Gastroesophageal sphincter (tissue), 4 donors: Measurements from ENCODE around the gene PEMT. TPM values are rescaled to one million over a fixed set of nuclear protein-coding genes. Genes with fewer than 3 reads are reported as not detected.
A peak's percentile ranks its signal among the peaks of the same experiment; 100 is the strongest.

ENCODE experiments used
- ATAC-seq: fragments of 150-250 bp; one replicate; pipeline ENCODE4 v1.9.1; 2016; ENCODE audit warnings: mild to moderate bottlenecking, moderate library complexity
- H3K27ac ChIP-seq, 4 donors: fragments of 200-600 bp; sonication (generic) in 3 of 4; 1 replicate in 3 of 4; 2 replicates in 1 of 4; pipeline ENCODE4 v1.5.1; 2016 to 2019
- H3K27me3 ChIP-seq: fragments of 200-600 bp; sonication (generic); one replicate; pipeline ENCODE4 v1.5.1; 2019
- H3K36me3 ChIP-seq, 2 donors: fragments of 200-600 bp; sonication (generic); one replicate each; pipeline ENCODE4 v1.5.1; 2019; ENCODE audit warnings: control low read depth in 1 of 2
- H3K4me1 ChIP-seq, 3 donors: fragments of 200-600 bp; sonication (generic); 1 replicate in 2 of 3; 2 replicates in 1 of 3; pipeline ENCODE4 v1.5.1; 2016 to 2019; ENCODE audit warnings: control low read depth in 2 of 3
- H3K4me3 ChIP-seq, 2 donors: fragments of 200-600 bp; sonication (generic); one replicate each; pipeline ENCODE4 v1.5.1; 2019; ENCODE audit warnings: mild to moderate bottlenecking in 1 of 2, moderate library complexity in 1 of 2
- H3K9me3 ChIP-seq, 3 donors: fragments of 200-600 bp; sonication (generic); one replicate each; pipeline ENCODE4 v1.5.1; 2017 to 2019; ENCODE audit warnings: control low read depth in 2 of 3
- CTCF ChIP-seq, 4 experiments: fragments of 200-600 bp in 2 of 4; fragments of 450-650 bp in 2 of 4; sonication (generic) in 1 of 4; IDR thresholded peaks; one replicate each; pipeline ENCODE4 v1.5.1; 2017 to 2019; ENCODE audit warnings: antibody characterized with exemption in 4 of 4, mild to moderate bottlenecking in 2 of 4, moderate library complexity in 2 of 4
- EP300 ChIP-seq: sonication (generic); formaldehyde crosslinking; IDR thresholded peaks from one replicate; pipeline ENCODE4 v1.6.1; 2017; ENCODE audit warnings: antibody characterized with exemption, mild to moderate bottlenecking
- POLR2A ChIP-seq, 2 donors: fragments of 450-650 bp; IDR thresholded peaks; one replicate each; pipeline ENCODE4 v1.6.1; 2017; ENCODE audit warnings: antibody characterized with exemption in 2 of 2, mild to moderate bottlenecking in 2 of 2, moderate library complexity in 1 of 2
- POLR2AphosphoS5 ChIP-seq: sonication (generic); formaldehyde crosslinking; IDR thresholded peaks from one replicate; pipeline ENCODE4 v1.6.1; 2017; ENCODE audit warnings: antibody characterized with exemption
- WGBS, 2 donors: methylation state at CpG; one replicate each; pipeline ENCODE4 v1.1.5; 2018; ENCODE audit warnings: low coverage in 1 of 2; 5-methylcytosine and 5-hydroxymethylcytosine counted together
- total RNA-seq, 4 donors: library from RNA; depleted of rRNA; stranded (reverse); fragments of >200 nt; gene quantifications; one replicate each; pipeline ENCODE4 v1.1.0, GENCODE V29; 2016

Gene PEMT
- total RNA-seq, 4 donors from 2014 or later, result 8.6 to 20.7 (median 17.5) TPM

- Histone ChIP-seq H3K27me3 (no peaks in the 10 kb centered on the region), H3K9me3 (no peaks in the 10 kb centered on the region), H3K4me1 (peaks cover 0 to 36% (median 22%) of the 10 kb centered on the region in 3 donors), H3K27ac (no peak overlapping the region), H3K36me3 (peaks cover 0 to 14% of the 10 kb centered on the region in 2 donors), H3K4me3 (no peak overlapping the region)
- no peak for ATAC-seq
- TF ChIP-seq EP300 (no peak), POLR2A (IDR thresholded peaks at IDR 0.05) (no peak), POLR2AphosphoS5 (no peak), CTCF (IDR thresholded peaks at IDR 0.05) (peak in 2 of 4 experiments; percentile 15 to 32)
- 73 to 84% methylated on average over 2 to 3 of the region's 7 CpGs for WGBS, 2 donors
These were observed 21.2 kb downstream of the PEMT start for GRCh38 chr17:17570140-17570797.

- TF ChIP-seq POLR2A (IDR thresholded peaks at IDR 0.05) (no peak), POLR2AphosphoS5 (no peak), CTCF (IDR thresholded peaks at IDR 0.05) (no peak), EP300 (no peak)
- H3K27ac ChIP-seq, result no peak overlapping the region
- no peaks in the 10 kb centered on the region for H3K27me3 ChIP-seq
- H3K9me3 ChIP-seq, result no peaks in the 10 kb centered on the region
- peaks cover 0 to 8% of the 10 kb centered on the region in 2 donors for H3K36me3 ChIP-seq
- H3K4me3 ChIP-seq, result no peak overlapping the region
- ATAC-seq, result no peak
- H3K4me1 ChIP-seq, result peaks cover 0 to 41% (median 22%) of the 10 kb centered on the region in 3 donors
- WGBS, 2 donors, result 80 to 100% methylated on average over 1 to 2 of the region's 4 CpGs
These were observed 21.8 kb downstream of the PEMT start for GRCh38 chr17:17569691-17570090.

- TF ChIP-seq EP300, result no peak
- peak in 3 of 4 experiments; percentile 21 to 63 (median 39) for TF ChIP-seq CTCF (IDR thresholded peaks at IDR 0.05)
- TF ChIP-seq POLR2A (IDR thresholded peaks at IDR 0.05), result no peak
- H3K27ac ChIP-seq, result no peak overlapping the region
- H3K4me1 ChIP-seq, result peaks cover 0 to 43% (median 22%) of the 10 kb centered on the region in 3 donors
- 80% methylated on average over 1 of the region's 6 CpGs; no CpG with 5 or more reads in 1 of the 2 donors for WGBS, 2 donors
- no peaks in the 10 kb centered on the region for H3K27me3 ChIP-seq
- ATAC-seq, result no peak
- no peak overlapping the region for H3K4me3 ChIP-seq
- H3K36me3 ChIP-seq, result peaks cover 0 to 6% of the 10 kb centered on the region in 2 donors
- H3K9me3 ChIP-seq, result no peaks in the 10 kb centered on the region
These were observed 22.7 kb downstream of the PEMT start for GRCh38 chr17:17568772-17569195.

GRCh38 chr17:17567631-17568030 lies 23.9 kb downstream of the PEMT start:
- H3K36me3 ChIP-seq, result peaks cover 0 to 6% of the 10 kb centered on the region in 2 donors
- peak overlapping the region in 1 of 4 donors; percentile 38 for H3K27ac ChIP-seq
- WGBS, 2 donors, result 32% methylated on average over 2 of the region's 7 CpGs; no CpG with 5 or more reads in 1 of the 2 donors
- no peaks in the 10 kb centered on the region for H3K9me3 ChIP-seq
- no peak overlapping the region for H3K4me3 ChIP-seq
- peak; percentile 57 for ATAC-seq
- peaks cover 0 to 43% (median 22%) of the 10 kb centered on the region in 3 donors for H3K4me1 ChIP-seq
- no peaks in the 10 kb centered on the region for H3K27me3 ChIP-seq
- TF ChIP-seq POLR2A (IDR thresholded peaks at IDR 0.05) (no peak), POLR2AphosphoS5 (peak; percentile 74), EP300 (no peak), CTCF (IDR thresholded peaks at IDR 0.05) (no peak)
